Activated CD4-positive, alpha-beta T cell treated with anti-CD3 and anti-CD28 coated beads, Interleukin-2, amount 50 U/mL, for 4 hours (primary cell): Measurements from ENCODE around the gene ZSWIM1.
"Not testable (repeated sequence)": the region's sequence is repeated elsewhere in the genome, so short reads cannot be mapped to it uniquely, and the experiment has no call there.

Source experiments
- DNase-seq, 2 experiments: peaks; one replicate each; pipeline ENCODE4 v3.0.0-alpha.2; 2020

ZSWIM1 gene

DNA sequence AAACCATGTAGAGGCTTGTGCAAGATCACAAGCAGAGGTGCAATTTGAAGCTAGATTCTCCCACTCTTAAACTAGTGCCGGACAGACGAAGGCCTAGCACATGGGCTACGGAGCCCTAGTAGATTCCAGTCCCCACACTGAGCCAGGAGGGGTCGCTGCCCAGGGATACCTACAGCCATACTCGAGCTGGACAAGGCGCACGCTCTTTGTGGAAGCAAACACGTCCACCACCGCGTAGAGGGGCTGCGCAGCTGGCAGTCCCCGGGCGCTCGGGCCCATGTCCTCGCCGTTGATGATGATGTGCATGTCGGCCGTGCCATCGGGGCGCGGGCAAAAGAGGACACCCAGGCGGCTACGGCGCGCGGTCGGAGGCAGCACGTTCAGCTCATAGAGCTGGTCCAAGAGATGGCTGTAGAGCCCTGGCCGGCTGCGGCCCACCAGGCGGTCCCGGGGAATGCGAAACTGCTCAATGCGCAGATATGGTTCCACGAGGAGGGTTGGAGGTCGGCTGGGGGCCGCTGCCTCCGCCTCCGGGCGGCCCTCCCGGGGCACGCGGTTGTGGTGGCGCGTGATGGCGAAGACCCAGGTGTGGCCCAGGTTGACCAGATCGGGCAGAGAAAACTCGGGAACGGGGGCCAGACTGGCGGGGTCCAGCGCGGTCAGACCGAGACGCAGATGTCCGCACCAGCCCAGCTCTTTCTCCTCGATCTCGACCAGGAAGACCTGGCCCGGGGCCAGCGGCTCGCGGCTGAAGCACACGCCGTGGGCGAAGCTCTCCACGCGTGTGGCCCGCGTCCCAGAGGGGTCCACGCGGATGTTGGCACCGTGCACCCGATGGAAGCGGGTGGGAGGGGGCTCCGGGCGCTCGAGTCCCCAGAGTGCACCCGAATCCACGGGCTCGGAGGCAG lies 9.3 kb downstream of the ZSWIM1 start:
- peak; percentile 37 to 43 for DNase-seq

- peak; percentile 78 to 83 for DNase-seq
Measured at GRCh38 chr20:45890985-45891983, 10.3 kb downstream of the ZSWIM1 start, which contains the start of the genes CTSA and NEURL2. Gene CTSA, plus strand, starts transcription at chr20:45891335. Its CDS starts 234 bp downstream, at chr20:45891569. Gene NEURL2, minus strand, starts transcription at chr20:45891208. Its CDS starts 217 bp downstream, at chr20:45890991.

DNA sequence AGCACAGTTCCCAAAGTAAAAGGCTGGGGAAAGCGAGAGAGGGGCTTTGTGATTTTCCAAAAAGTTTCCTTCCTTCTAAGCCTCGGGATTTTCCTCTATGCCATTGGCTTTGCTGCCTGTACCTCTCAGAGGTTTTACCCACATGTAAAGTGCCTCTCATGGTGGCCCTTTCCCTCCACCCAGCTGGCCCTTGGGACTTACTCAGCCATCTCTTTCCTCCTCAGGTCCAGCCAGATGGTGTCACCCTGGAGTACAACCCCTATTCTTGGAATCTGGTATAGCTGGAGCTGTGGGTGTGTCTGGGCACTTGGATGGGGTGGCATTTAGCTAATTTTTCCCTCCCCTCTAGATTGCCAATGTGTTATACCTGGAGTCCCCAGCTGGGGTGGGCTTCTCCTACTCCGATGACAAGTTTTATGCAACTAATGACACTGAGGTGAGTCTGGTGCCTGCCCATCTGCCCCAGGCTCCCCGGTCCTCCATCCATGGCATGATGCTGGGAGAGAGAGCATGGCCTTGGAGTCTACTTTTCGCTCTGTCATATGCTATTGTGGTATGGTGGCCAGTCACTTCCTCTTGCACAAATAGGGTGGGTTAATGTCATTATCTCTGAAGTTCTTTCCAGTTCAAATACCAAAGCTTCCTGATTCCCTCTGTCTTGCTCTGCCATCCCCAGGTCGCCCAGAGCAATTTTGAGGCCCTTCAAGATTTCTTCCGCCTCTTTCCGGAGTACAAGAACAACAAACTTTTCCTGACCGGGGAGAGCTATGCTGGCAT lies 11.2 kb downstream of the ZSWIM1 start:
- DNase-seq = no peak

- no peak for DNase-seq
Measured at GRCh38 chr20:45892828-45893500, 11.9 kb downstream of the ZSWIM1 start.

DNA sequence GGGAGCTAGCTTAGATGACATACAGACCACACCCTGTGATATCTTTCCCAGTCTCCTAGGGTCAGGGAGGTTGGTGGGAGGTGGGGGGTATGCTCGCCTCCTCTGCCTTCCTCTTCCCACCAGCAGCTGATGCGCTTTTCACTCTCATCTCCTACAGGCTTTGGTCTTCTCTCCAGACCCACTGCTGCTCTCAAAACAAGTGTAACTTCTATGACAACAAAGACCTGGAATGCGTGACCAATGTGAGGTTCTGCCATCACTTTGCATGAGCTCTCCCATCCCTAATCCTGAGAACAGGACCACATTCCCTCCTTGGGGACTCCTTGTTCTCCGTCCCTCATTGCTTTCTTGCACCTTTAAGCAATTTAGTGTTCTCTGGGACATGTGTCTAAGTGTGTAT lies 12.8 kb downstream of the ZSWIM1 start:
- DNase-seq = no peak

- no peak for DNase-seq
Measured at GRCh38 chr20:45894797-45895196, 13.8 kb downstream of the ZSWIM1 start.

GRCh38 chr20:45896641-45897161 lies 15.7 kb downstream of the ZSWIM1 start:
- no peak for DNase-seq

DNA sequence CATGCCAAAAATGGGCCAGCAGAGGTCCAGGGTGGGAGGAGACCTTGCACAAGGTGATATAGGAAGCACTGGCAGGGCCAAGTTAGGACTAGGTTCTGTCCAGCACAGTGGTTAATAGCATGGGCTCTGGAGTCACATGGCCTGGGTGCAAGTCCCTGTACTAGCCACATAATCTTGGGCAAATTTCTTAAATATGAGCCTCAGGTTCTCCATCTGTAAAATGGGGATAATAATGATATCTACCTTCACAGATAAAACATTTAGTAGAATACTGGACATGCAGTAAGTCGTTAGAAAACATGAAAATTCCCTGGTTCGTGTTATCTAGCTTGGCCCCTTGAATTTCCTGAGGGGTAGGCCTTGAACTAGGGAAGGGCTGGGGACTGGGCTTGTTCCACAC lies 16.3 kb downstream of the ZSWIM1 start:
- DNase-seq = no peak

GRCh38 chr20:45897692-45898091 lies 16.7 kb downstream of the ZSWIM1 start:
- no peak for DNase-seq

GRCh38 chr20:45898285-45898684 lies 17.3 kb downstream of the ZSWIM1 start:
- no peak for DNase-seq

GRCh38 chr20:45899046-45899835 lies 18.2 kb downstream of the ZSWIM1 start:
- DNase-seq = no peak

- DNase-seq = not testable (repeated sequence)
Measured at GRCh38 chr20:45901332-45901731, 20.3 kb downstream of the ZSWIM1 start.

GRCh38 chr20:45902199-45902701 lies 21.2 kb downstream of the ZSWIM1 start:
- no peak for DNase-seq

GRCh38 chr20:45904583-45905504 lies 23.8 kb downstream of the ZSWIM1 start:
- no peak for DNase-seq

- DNase-seq = no peak
Measured at GRCh38 chr20:45905505-45906079, 24.6 kb downstream of the ZSWIM1 start.

DNA sequence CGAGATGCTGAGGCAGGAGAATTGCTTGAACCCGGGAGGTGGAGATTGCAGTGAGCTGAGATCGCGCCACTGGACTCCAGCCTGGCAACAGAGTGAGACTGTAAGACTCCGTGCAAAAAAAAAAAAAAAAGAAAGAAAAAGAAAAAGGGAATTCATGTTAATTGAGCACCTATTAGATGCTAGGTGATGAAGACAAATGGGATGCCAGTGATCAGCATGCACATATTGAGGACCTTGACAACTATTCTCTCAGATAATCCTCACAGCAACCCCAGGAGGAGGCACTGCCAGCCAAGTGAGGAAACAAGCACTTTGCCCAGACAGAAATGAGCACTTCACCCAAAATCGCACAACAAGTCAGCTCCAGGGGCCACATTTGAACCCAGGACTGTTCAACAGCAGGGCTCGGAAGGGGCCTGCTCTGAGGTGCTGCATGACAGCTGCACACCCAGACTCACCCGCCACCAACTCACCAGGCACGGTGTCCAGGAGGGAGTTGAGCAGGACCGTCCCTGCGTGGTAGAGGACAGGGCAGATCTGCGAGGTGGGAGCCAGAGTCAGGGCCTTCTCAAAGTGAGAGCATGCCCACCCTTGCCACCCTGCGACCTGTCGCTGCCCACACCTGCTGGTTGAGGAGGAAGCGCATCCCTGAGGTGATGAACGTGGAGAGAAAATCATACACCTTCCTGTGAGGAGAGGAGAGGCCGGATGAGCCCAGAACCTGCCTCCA lies 26.4 kb downstream of the ZSWIM1 start:
- DNase-seq = no peak

GRCh38 chr20:45908084-45908483 lies 27.1 kb downstream of the ZSWIM1 start:
- DNase-seq = no peak

DNA sequence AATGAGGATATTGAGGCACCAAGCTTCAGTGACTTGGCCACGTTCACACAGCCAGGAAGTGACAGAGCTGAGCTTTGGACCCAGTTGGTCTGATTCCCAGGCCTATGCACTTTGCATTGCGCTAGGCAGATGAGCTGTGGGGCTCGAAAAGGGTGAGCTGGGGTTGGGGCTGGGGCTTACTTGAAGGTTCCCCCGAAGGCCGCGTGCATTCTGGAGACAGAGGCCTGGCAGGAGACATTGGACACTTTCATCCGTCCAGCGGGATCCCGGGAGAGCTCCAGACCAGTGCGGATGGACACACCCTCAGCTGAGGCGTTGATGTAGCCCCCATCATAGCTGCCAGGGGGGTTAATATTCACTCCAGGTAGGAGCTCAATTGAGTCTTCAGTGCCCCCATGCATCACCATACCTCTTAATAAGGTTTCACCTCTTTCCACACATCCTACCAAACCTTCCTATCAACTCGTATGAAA lies 28.3 kb downstream of the ZSWIM1 start:
- no peak for DNase-seq
